Left ventricle myocardium superior (tissue), 1 donor: ENCODE data around the gene ANKRD36C. TPM values are rescaled to one million over a fixed set of nuclear protein-coding genes. Genes with fewer than 3 reads are reported as not detected.
A peak's percentile ranks its signal among the peaks of the same experiment; 100 is the strongest.
"Not testable (repeated sequence)": the region's sequence is repeated elsewhere in the genome, so short reads cannot be mapped to it uniquely, and the experiment has no call there.

Source experiments
- ATAC-seq: fragments of 200-7000 bp; cut with Tn5 transposase; one replicate; pipeline ENCODE4 v1.9.1; 2020; ENCODE audit warnings: mild to moderate bottlenecking, moderate library complexity
- DNase-seq: peaks from one replicate; pipeline ENCODE4 v3.0.0-alpha.2; 2020
- intact Hi-C: fragments of 100-400 bp; cut with micrococcal nuclease; formaldehyde crosslinking; loops from one replicate; pipeline ENCODE4 v1.11.0; 2022
- long read RNA-seq: library from polyadenylated mRNA; unstranded; transcript quantifications from one replicate; pipeline ENCODE4 v2.0.0, GENCODE V29; 2021
- total RNA-seq: library from RNA; stranded (reverse); fragmentation: NEBNext Ultra II Directional; extraction: Animal tissue kit (Norgen Biotek cat#: 25700); gene quantifications from one replicate; pipeline ENCODE4 v1.2.1, GENCODE V29; 2021
- donor health status: DM: no; HTN: yes; CAD: no; lungs with severe emphysema.

The ANKRD36C gene
- 6.8 TPM for total RNA-seq
- long read RNA-seq, partial matches to known transcripts, result 1 of 4 reads
- long read RNA-seq, other reads (novel, unspliced or antisense), result 3 of 4 reads

GRCh38 chr2:95991351-95992094, at the start of gene ANKRD36C:
TSS of gene ANKRD36C (minus strand) at chr2:95991824. CDS start at chr2:95991708, 116 bp downstream.
- intact Hi-C loops, result not testable (repeated sequence)
- ATAC-seq (peak; percentile 96), DNase-seq (peak; percentile 45)

DNA sequence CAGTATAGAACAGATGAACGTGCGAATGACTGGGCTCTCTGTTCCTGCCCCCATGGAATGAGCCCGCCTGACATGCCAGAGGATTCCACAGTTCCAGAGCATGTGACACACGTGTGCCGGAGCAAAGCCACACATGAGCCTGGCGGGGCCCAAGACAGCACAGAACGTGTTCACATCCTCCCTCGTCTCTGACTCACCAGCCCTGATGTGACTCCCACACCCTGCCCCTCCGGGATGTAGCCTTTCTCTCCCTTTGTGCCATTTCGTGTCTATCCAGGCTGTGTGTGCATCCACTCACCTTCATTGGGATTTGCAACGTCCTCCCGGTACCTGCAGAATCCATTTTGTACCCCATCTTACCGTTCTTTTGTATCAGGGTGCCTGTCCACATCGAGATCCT, 43.9 kb upstream of the ANKRD36C start:
- ATAC-seq, DNase-seq, intact Hi-C loops: not testable (repeated sequence)

DNA sequence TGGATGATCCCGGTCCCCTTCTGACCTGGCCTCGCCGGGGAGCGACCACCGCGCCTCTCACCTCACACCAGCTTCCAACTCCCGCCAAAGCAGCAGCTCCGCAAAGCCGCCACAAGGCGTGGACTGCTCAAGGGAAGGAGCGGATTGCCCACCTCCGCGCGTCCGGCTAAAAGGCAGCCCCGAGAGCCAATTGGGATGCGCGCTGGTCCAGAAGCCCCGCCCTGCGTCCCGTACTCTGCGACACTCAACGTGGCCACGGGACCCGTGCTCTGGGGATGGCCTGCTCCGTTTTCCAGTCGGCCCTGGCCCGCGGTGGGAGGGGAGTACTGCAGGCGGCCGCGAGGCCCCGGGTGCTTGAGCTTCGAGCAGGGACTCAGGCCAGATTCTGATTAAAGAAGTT, 43.2 kb upstream of the ANKRD36C start, which contains the start of gene GPAT2:
Gene GPAT2 (minus strand): TSS at position 125 of the 400 bp plus-strand sequence. CDS start 2,557 bp downstream, outside the sequence.
- intact Hi-C loops, DNase-seq: not testable (repeated sequence)
- ATAC-seq, result peak; percentile 72

DNA sequence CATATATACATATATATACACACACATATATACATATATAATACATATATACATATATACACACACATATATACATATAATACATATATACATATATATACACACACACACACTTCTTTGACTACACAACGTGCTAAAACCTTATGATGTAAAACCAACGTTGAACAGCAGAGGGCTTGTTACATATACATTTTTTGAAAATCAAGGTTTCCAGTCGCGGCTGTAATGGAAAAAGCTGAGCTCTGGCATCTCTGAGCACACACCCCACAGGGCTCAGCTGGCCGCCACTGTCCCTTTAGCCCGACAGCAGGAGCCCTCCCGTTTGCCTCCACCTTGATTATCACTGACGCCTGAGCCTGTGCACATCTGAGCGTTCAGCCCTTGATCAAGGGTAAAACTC, 42.4 kb upstream of the ANKRD36C start:
- intact Hi-C loops, DNase-seq, ATAC-seq: not testable (repeated sequence)

- peak; percentile 52 for ATAC-seq
Observed at GRCh38 chr2:96027725-96028325, 36.2 kb upstream of the ANKRD36C start.

GRCh38 chr2:96025755-96026154, 34.1 kb upstream of the ANKRD36C start:
- ATAC-seq, intact Hi-C loops: not testable (repeated sequence)
- DNase-seq, result peak; percentile 3

More at GRCh38 chr2:96027725-96028325, 36.2 kb upstream of the ANKRD36C start:
- intact Hi-C loops, DNase-seq: not testable (repeated sequence)

- ATAC-seq, result peak; percentile 8
- DNase-seq, result peak; percentile 53
- intact Hi-C loops, result no loop called here
Observed at GRCh38 chr2:96025194-96025492, 33.5 kb upstream of the ANKRD36C start.

GRCh38 chr2:96024336-96025193, 32.9 kb upstream of the ANKRD36C start:
- ATAC-seq (no peak), DNase-seq (peak; percentile 28)
- intact Hi-C loops, result no loop called here

GRCh38 chr2:96023701-96024100, 32.1 kb upstream of the ANKRD36C start:
- DNase-seq, intact Hi-C loops, ATAC-seq: not testable (repeated sequence)

GRCh38 chr2:96022701-96023447, 31.2 kb upstream of the ANKRD36C start:
- DNase-seq (peak; percentile 89), ATAC-seq (peak; percentile 89)
- intact Hi-C loops, result not testable (repeated sequence)

DNA sequence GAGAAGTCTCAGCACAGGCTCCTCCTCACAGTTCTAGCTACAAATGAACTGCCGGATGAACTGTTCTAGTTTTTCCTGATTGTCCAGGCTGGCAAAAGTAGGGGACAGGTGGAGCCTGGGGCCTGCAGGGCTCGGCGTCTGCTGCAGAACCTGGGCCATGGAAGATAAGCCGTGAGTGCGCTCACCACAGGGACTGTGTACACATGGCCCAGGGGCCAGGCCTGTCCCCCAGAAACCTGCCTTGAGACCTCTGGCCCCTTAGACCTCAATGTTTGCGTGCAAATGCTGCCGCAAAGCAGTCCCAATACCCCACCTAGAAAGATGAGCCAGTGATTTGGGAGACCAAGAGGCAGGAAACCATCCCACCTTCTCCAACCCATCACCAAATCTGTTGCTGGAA, 30.5 kb upstream of the ANKRD36C start:
- ATAC-seq, intact Hi-C loops: not testable (repeated sequence)
- DNase-seq, result peak; percentile 25

GRCh38 chr2:96021142-96021541, 29.5 kb upstream of the ANKRD36C start:
- peak; percentile 15 for DNase-seq
- intact Hi-C loops, ATAC-seq: not testable (repeated sequence)

DNA sequence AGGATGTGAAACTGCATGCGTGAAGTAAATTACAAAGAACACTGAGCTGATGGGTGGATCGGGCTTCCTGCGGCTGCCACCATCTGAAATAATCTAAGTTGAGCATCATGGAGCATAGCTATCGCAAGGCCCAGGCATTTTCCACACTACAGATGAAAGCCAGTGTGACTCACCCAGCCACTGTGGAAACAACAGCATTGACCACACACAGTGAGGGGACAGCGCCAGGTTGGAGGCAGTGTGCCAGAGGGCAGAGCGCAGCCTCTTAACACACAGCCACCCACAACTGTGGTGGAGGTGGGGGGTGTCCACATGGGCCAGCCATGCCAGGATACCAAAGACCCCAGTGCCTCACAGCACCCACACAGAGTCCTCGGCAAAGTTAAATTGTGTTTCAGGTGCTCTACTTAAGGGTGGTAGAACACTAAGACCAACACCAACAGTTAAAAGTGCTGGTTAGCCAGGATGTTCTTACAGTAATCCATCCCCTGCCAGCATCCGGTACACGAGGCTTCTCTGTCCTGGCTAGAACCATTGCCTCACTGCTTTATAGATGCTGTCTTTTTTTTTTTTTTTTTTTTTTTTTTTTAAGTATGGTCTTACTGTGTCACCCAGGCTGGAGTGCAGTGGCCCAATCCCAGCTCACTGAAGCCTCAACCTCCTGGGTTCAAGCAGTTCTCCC, 28.4 kb upstream of the ANKRD36C start:
- intact Hi-C loops, ATAC-seq: not testable (repeated sequence)

DNA sequence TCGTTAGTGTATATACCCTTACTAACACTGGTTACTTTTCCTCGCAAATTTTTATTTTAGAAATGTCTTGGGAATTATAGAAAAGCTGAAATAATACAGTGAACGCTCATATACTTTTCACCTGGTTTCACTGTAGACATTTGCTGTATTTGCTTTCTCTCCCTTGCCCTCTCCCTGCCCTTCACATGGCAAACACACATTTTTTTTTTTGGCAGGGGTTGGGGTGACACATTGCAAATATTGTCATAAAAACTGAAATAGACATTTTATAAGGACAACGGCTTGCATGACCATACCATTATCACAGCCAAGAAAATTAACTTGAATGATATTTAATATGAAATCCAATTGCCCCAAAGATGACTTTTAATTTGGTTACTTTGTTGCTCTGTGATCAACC, 24.7 kb upstream of the ANKRD36C start:
- DNase-seq, ATAC-seq, intact Hi-C loops: not testable (repeated sequence)

More for the DNA sequence above, 28.4 kb upstream of the ANKRD36C start:
- DNase-seq, result peak; percentile 13

DNA sequence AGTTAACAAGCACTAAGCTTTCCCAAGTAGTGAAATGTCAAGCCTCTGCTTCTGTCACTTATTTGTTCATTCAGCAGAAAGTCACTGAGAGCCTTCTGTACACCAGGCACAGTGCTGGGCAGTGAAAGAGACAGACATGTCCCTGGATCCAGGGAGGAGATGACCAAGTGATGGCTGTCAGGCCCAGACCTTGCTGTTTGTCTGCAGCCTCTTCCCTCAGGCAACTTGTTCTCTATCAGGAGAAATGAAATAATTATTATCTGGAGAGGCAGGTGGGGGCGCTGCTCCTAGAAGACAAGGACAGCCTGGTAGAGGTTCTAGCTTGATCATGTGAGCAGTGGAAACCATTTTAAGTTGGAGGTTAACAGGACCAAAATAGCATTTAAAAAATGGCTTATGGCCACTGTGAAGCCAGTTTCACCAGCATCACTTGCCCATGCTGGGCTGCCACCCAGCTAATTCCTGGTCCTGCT, 21.2 kb upstream of the ANKRD36C start:
- intact Hi-C loops, ATAC-seq, DNase-seq: not testable (repeated sequence)

DNA sequence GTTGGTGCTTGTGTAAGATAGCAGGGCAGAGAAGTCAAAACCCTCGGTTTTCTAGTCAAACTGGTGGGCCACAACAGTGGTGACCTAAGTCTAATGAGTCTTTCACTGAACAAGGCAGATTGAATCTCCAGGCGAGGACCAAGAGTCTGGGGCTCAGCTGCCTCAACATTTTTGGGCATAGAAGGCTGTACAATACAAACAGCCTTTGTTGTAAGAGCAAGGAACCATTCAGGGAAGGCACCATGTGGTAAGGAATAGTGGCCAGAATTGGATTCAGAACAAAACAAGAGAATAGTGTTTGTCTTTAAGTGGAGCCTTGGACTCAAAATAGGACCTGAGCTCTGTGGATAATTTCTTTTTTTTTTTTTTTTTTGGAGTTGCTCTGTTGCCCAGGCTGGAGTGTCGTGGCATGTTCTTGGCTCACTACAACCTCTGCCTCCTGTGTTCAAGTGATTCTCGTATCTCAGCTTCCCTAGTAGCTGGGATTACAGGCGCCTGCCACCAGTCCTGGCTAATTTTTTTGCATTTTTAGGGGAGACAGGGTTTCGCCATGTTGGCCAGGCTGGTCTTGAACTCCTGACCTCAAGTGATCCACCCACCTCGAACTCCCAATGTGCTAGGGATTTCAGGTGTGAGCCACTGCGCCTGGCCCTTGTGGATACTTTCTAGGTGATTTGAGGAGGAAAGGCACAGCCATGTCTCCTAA, 20.6 kb upstream of the ANKRD36C start:
- intact Hi-C loops, ATAC-seq: not testable (repeated sequence)

GRCh38 chr2:96011129-96011455, 19.5 kb upstream of the ANKRD36C start:
- peak; percentile 37 for DNase-seq
- peak; percentile 46 for ATAC-seq
- intact Hi-C loops, result not testable (repeated sequence)

More for the DNA sequence above, 20.6 kb upstream of the ANKRD36C start:
- DNase-seq, result not testable (repeated sequence)
